Stomach (tissue), 4 donors: Measurements from ENCODE around the gene FAM124B.

Experiments used
- CTCF ChIP-seq, 7 experiments: fragments of 450-650 bp in 4 of 7; fragments of 200-600 bp in 3 of 7; sonication (generic) in 3 of 7; IDR thresholded peaks; one replicate each; pipeline ENCODE4 v1.5.1; 2016 to 2019; ENCODE audit warnings: antibody characterized with exemption in 7 of 7, control low read depth in 2 of 7, mild to moderate bottlenecking in 1 of 7
- EP300 ChIP-seq: sonication (generic); formaldehyde crosslinking; IDR thresholded peaks from one replicate; pipeline ENCODE4 v1.6.1; 2017; ENCODE audit warnings: antibody characterized with exemption
- POLR2A ChIP-seq, 4 donors: fragments of 450-650 bp; IDR thresholded peaks; one replicate each; pipeline ENCODE4 v1.6.1; 2016; ENCODE audit warnings: antibody characterized with exemption in 4 of 4, control low read depth in 2 of 4, mild to moderate bottlenecking in 1 of 4, moderate library complexity in 1 of 4
- POLR2AphosphoS5 ChIP-seq, 3 donors: sonication (generic); formaldehyde crosslinking; IDR thresholded peaks; one replicate each; pipeline ENCODE4 v1.6.1; 2016; ENCODE audit warnings: antibody characterized with exemption in 3 of 3

GRCh38 chr2:224334726-224335125 lies 67.2 kb downstream of the FAM124B start:
- TF ChIP-seq CTCF (IDR thresholded peaks at IDR 0.05) (no peak), POLR2A (IDR thresholded peaks at IDR 0.05) (no peak), POLR2AphosphoS5 (IDR thresholded peaks at IDR 0.05) (no peak), EP300 (no peak)
